Sigmoid colon (tissue), 7 donors: Measurements from ENCODE around the gene BCL11B. TPM values are rescaled to one million over a fixed set of nuclear protein-coding genes. Genes with fewer than 3 reads are reported as not detected.

Experiments used
- DNase-seq: peaks from one replicate; pipeline ENCODE4 v3.0.0-alpha.2; 2019
- H3K27ac ChIP-seq, 4 donors: fragments of 200-600 bp; sonication (generic); one replicate each; pipeline ENCODE4 v1.5.1; 2016 to 2019; ENCODE audit warnings: mild to moderate bottlenecking in 1 of 4
- H3K27me3 ChIP-seq, 3 donors: fragments of 200-600 bp; sonication (generic); one replicate each; pipeline ENCODE4 v1.5.1; 2019; ENCODE audit warnings: mild to moderate bottlenecking in 1 of 3
- H3K36me3 ChIP-seq, 4 donors: fragments of 200-600 bp; sonication (generic); one replicate each; pipeline ENCODE4 v1.5.1; 2016 to 2019
- H3K4me1 ChIP-seq, 4 donors: fragments of 200-600 bp; sonication (generic); one replicate each; pipeline ENCODE4 v1.5.1; 2017 to 2019
- H3K4me3 ChIP-seq, 4 donors: fragments of 200-600 bp; sonication (generic); one replicate each; pipeline ENCODE4 v1.5.1; 2017 to 2019; ENCODE audit warnings: mild to moderate bottlenecking in 2 of 4, moderate library complexity in 1 of 4
- H3K9me3 ChIP-seq, 4 donors: fragments of 200-600 bp in 3 of 4; sonication (generic) in 3 of 4; one replicate each; pipeline versions ENCODE4 v1.5.1 to v1.6.1; 2013 to 2019
- EP300 ChIP-seq, 4 donors: sonication (generic); formaldehyde crosslinking; IDR thresholded peaks; one replicate each; pipeline ENCODE4 v1.6.1; 2017; ENCODE audit warnings: antibody characterized with exemption in 4 of 4
- POLR2A ChIP-seq, 2 donors: fragments of 450-650 bp; IDR thresholded peaks; one replicate each; pipeline ENCODE4 v1.6.1; 2016; ENCODE audit warnings: antibody characterized with exemption in 2 of 2, mild to moderate bottlenecking in 2 of 2, moderate library complexity in 2 of 2
- POLR2AphosphoS5 ChIP-seq, 4 donors: sonication (generic); formaldehyde crosslinking; IDR thresholded peaks; one replicate each; pipeline ENCODE4 v1.6.1; 2017; ENCODE audit warnings: antibody characterized with exemption in 4 of 4
- WGBS, 2 donors: extraction: QIAGEN DNeasy Blood & Tissue Kit; methylation state at CpG; one replicate each; pipeline ENCODE4 v1.1.7; 2013; 5-methylcytosine and 5-hydroxymethylcytosine counted together
- intact Hi-C: fragments of 100-400 bp; cut with DNase I; formaldehyde crosslinking; loops from one replicate; pipeline ENCODE4 v1.15.1; 2023
- polyA plus RNA-seq, 3 donors: library from polyadenylated mRNA; stranded (reverse); fragments of 200-250 nt; gene quantifications; one replicate each; pipeline ENCODE4 v1.2.3, GENCODE V29; 2013
- total RNA-seq, 4 donors: library from RNA; depleted of rRNA; stranded (reverse); fragments of >200 nt; gene quantifications; one replicate each; pipeline ENCODE4 v1.1.0, GENCODE V29; 2016
- TF ChIP-seq, protein P1 (sequence below), 4 experiments: fragments of 450-650 bp in 3 of 4; fragments of 200-600 bp in 1 of 4; IDR thresholded peaks; one replicate each; pipeline ENCODE4 v1.5.1; 2016 to 2019; ENCODE audit warnings: antibody characterized with exemption in 4 of 4, mild to moderate bottlenecking in 3 of 4, moderate library complexity in 2 of 4
- donor health status: healthy with polysubstance abuse.
- donor health status: Bipolar disorder and iron deficiency.
- donor health status: healthy.

The BCL11B gene
- total and polyA plus RNA-seq, 7 donors: under 0.01 to 3.5 (median 0.23) TPM

DNA sequence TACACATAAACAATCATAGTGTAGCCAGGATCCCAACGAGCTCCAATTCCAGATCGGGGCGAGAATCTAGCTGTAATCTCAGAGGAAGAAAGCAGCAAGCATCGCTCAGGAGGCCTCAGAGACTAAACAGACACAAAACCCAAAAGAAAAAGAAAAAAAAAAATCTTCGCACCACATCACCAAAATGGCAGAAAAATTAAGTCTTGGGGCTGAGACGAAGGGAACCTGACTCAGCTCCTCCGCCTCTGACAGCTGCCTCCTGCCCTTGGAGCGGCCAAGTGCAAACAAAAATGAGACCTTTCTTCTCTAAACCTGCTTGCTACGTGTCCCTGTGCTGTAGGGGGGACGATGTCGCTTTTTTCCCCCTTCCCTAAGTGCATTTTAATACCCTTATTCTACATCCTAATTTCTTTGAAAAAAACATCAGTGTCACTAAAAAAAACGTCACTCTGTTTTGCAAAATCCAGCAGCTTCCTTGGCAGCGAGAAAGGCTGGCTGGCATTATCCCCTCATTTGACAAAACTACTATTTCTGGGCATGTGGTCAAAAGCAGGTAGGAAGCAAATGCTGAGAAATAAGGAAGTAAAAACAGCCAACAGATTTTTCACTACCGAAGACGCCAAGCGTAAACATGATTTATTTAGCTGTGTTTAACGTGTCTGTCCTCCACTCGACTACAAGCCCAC lies 30.5 kb downstream of the BCL11B start:
- Histone ChIP-seq H3K4me1 (peaks cover 0 to 11% (median 9%) of the 10 kb centered on the region in 4 donors), H3K36me3 (no peaks in the 10 kb centered on the region), H3K27ac (no peak overlapping the region), H3K4me3 (no peak overlapping the region), H3K9me3 (no peaks in the 10 kb centered on the region), H3K27me3 (peaks cover 11 to 41% (median 13%) of the 10 kb centered on the region in 3 donors)
- DNase-seq: no peak
- 39 to 53% methylated on average over 18 of the region's 18 CpGs for WGBS, 2 donors
- TF ChIP-seq POLR2A (IDR thresholded peaks at IDR 0.05) (no peak), EP300 (IDR thresholded peaks at IDR 0.05) (no peak), POLR2AphosphoS5 (IDR thresholded peaks at IDR 0.05) (no peak)
- TF ChIP-seq, protein P1, sequence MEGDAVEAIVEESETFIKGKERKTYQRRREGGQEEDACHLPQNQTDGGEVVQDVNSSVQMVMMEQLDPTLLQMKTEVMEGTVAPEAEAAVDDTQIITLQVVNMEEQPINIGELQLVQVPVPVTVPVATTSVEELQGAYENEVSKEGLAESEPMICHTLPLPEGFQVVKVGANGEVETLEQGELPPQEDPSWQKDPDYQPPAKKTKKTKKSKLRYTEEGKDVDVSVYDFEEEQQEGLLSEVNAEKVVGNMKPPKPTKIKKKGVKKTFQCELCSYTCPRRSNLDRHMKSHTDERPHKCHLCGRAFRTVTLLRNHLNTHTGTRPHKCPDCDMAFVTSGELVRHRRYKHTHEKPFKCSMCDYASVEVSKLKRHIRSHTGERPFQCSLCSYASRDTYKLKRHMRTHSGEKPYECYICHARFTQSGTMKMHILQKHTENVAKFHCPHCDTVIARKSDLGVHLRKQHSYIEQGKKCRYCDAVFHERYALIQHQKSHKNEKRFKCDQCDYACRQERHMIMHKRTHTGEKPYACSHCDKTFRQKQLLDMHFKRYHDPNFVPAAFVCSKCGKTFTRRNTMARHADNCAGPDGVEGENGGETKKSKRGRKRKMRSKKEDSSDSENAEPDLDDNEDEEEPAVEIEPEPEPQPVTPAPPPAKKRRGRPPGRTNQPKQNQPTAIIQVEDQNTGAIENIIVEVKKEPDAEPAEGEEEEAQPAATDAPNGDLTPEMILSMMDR (IDR thresholded peaks at IDR 0.05): no peak
- intact Hi-C loops: no loop called here

DNA sequence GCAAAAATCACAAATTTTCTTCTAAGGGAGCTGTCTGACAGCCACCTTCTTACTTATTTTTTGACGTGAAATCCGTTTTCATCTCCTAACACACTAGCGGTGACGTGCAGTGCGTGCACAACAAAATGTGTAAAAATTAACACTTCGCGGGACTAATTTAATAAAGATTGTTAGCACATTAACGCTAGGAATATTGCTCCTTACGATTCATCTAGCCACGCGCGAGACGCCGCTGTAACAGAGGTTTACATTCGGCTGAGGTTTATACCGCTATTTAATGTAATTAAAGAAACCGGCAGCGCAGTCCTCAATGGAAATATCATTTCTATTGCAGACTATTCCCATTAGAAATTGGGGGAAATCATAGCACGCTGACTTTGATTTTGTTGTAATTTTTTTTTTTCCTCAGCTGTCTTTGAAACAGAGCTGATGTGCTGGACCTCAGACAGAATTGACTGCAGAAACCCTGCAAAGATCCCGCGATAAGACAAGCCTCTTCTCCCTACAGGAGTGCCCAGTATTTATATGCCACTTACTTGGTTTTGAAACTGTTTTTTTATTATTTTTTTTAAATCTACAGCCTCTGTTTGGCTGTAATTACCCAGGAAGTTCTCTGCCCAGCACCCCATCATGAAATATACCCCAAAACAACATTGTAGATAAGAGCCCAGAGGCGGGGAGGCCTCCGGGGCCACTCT lies 31.2 kb downstream of the BCL11B start:
- no peaks in the 10 kb centered on the region for H3K9me3 ChIP-seq
- TF ChIP-seq, protein P1 (IDR thresholded peaks at IDR 0.05): no peak
- no peak for TF ChIP-seq EP300 (IDR thresholded peaks at IDR 0.05)
- intact Hi-C loops: no loop called here
- H3K27ac ChIP-seq: no peak overlapping the region
- 78 to 87% methylated on average over 23 of the region's 23 CpGs for WGBS, 2 donors
- no peaks in the 10 kb centered on the region for H3K36me3 ChIP-seq
- H3K4me1 ChIP-seq: peaks cover 0 to 5% (median 2%) of the 10 kb centered on the region in 4 donors
- H3K27me3 ChIP-seq: peaks cover 4 to 34% (median 6%) of the 10 kb centered on the region in 3 donors
- H3K4me3 ChIP-seq: no peak overlapping the region
- no peak for DNase-seq

DNA sequence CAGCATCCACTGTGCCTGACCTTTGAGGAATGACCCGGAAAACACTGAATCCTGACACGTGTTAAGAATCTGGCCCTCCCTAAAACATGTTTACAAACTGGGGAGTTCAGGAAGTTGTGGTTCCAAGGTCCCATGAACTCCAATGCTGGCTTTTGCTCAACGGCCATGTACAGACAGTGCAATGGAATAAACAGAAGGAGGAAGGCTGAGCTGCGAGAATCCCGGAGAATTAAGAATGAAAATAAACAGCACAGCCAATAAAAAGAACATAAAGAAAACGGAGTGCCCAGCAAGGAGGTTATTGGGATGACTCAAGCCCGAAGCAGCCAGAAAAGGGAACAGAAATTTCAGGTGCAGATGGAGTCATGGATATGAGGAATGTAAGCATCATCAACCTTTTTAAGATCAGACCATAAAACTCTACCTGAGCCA lies 32.3 kb downstream of the BCL11B start:
- H3K4me1 ChIP-seq: no peaks in the 10 kb centered on the region
- intact Hi-C loops: no loop called here
- H3K27me3 ChIP-seq: peaks cover 0 to 23% (median 0%) of the 10 kb centered on the region in 3 donors
- 5 to 14% methylated on average over 7 of the region's 7 CpGs for WGBS, 2 donors
- H3K4me3 ChIP-seq: no peak overlapping the region
- no peak for DNase-seq
- H3K27ac ChIP-seq: no peak overlapping the region
- TF ChIP-seq POLR2A (IDR thresholded peaks at IDR 0.05) (no peak), EP300 (IDR thresholded peaks at IDR 0.05) (no peak), POLR2AphosphoS5 (IDR thresholded peaks at IDR 0.05) (no peak)
- TF ChIP-seq, protein P1 (IDR thresholded peaks at IDR 0.05): no peak
- no peaks in the 10 kb centered on the region for H3K36me3 ChIP-seq
- H3K9me3 ChIP-seq: peaks cover 0 to 3% (median 1%) of the 10 kb centered on the region in 4 donors

DNA sequence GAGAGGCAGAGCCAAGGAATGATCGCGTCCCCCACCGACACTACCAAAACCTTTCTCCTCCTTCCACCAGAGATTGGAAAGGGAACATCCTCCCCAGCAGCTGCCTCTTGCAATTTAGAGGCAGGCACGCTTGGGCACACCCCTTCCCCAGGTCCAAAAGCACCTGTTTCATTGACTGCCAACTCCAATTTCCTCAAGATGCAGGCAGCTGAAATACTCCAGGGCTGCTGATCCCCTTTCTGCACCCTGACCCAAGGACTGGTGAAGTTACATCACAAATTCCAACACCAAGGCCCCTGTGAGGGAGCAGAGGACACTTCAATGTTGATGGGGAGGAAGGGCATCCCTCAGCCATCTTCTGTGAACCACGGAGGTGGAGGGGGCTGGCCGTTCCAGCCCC lies 33.8 kb downstream of the BCL11B start:
- TF ChIP-seq POLR2A (IDR thresholded peaks at IDR 0.05) (no peak), EP300 (IDR thresholded peaks at IDR 0.05) (no peak), POLR2AphosphoS5 (IDR thresholded peaks at IDR 0.05) (no peak)
- TF ChIP-seq, protein P1 (IDR thresholded peaks at IDR 0.05): no peak
- H3K9me3 ChIP-seq: peaks cover 0 to 3% (median 1%) of the 10 kb centered on the region in 4 donors
- H3K4me1 ChIP-seq: no peaks in the 10 kb centered on the region
- no peak overlapping the region for H3K27ac ChIP-seq
- 83 to 92% methylated on average over 6 of the region's 6 CpGs for WGBS, 2 donors
- DNase-seq: no peak
- peaks cover 0 to 19% (median 1%) of the 10 kb centered on the region in 3 donors for H3K27me3 ChIP-seq
- H3K36me3 ChIP-seq: no peaks in the 10 kb centered on the region
- intact Hi-C loops: no loop called here
- no peak overlapping the region for H3K4me3 ChIP-seq
